ENCODE measurements around the gene CAPN5.

- TF ChIP-seq CTCF (IDR thresholded peaks at IDR 0.05; ENCODE audit: poor library complexity) (no peak), EZH2 (IDR thresholded peaks at IDR 0.05; ENCODE audit: borderline replicate concordance) (no peak)
These were observed 15.3 kb upstream of the CAPN5 start for GRCh38 chr11:77051511-77051910.
